Mucosa of descending colon (tissue), 3 donors: ENCODE data around the gene SLC9A9. TPM values are rescaled to one million over a fixed set of nuclear protein-coding genes. Genes with fewer than 3 reads are reported as not detected.

Experiments used
- ATAC-seq: fragments of 200-7000 bp; cut with Tn5 transposase; one replicate; pipeline ENCODE4 v1.9.1; 2020; ENCODE audit warnings: mild to moderate bottlenecking, moderate library complexity
- DNase-seq, 3 donors: peaks; one replicate each; pipeline ENCODE4 v3.0.0-alpha.2; 2020
- H3K36me3 ChIP-seq: fragments of 200-600 bp; one replicate; pipeline ENCODE4 v1.8.0; 2021; ENCODE audit warnings: low read depth, mild to moderate bottlenecking
- H3K4me1 ChIP-seq: fragments of 200-600 bp; one replicate; pipeline ENCODE4 v1.8.0; 2021; ENCODE audit warnings: low read depth, mild to moderate bottlenecking
- H3K4me3 ChIP-seq: fragments of 200-600 bp; one replicate; pipeline ENCODE4 v1.8.0; 2021; ENCODE audit warnings: mild to moderate bottlenecking
- H3K9me3 ChIP-seq: fragments of 200-600 bp; one replicate; pipeline ENCODE4 v1.8.0; 2021; ENCODE audit warnings: mild to moderate bottlenecking
- CTCF ChIP-seq: fragments of 200-600 bp; IDR thresholded peaks from one replicate; pipeline ENCODE4 v1.8.0; 2022; ENCODE audit warnings: antibody characterized with exemption, mild to moderate bottlenecking
- intact Hi-C, 2 donors: fragments of 100-400 bp; cut with DNase I in 1 of 2; cut with micrococcal nuclease in 1 of 2; formaldehyde crosslinking; loops; one replicate each; pipeline versions ENCODE4 v1.11.0 to v1.11.1; 2022; cut with DNase I, micrococcal nuclease
- total RNA-seq, 3 donors: library from RNA; stranded (reverse); fragmentation: NEBNext Ultra II Directional in 2 of 3; extraction: Animal tissue kit (Norgen Biotek cat#: 25700) in 2 of 3; gene quantifications; one replicate each; pipeline versions ENCODE4 v1.2.1 to v1.2.4, GENCODE V29; 2021 to 2023
- donor health status: DM: no; HTN: no; CAD: no; lungs with moderate emphysema.
- donor health status: DM: no; HTN: no; CAD: no.
- donor health status: DM: no; HTN: yes; CAD: no.

SLC9A9 gene
- total RNA-seq, 3 donors from 2014 or later, result 3.2 to 18.2 (median 6.8) TPM

DNA sequence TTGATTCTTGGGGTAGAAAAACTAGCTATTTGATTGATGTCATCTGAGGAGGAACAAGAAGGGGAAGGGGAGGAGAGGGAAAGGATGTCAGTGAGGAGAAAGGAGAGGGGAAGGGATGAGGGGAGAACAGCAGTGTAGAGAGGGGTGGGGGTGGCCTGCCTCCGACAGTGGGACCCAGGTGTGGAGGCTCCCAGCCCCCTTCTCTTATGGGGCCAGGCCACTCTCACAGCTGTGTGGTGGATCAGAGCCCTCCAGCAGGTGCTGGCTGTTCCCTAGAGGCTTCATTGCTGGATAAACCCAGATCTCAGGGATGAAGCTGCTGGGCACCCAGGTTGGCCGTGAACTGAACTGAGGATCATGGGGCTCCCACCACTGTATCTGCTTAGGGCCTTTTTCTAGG lies 464.2 kb downstream of the SLC9A9 start:
- Histone ChIP-seq H3K36me3 (no peaks in the 10 kb centered on the region), H3K4me1 (no peaks in the 10 kb centered on the region), H3K9me3 (no peaks in the 10 kb centered on the region), H3K4me3 (no peak overlapping the region)
- no peak for ATAC-seq
- no peak for TF ChIP-seq CTCF
- intact Hi-C loops, result no loop called here
- no peak for DNase-seq

DNA sequence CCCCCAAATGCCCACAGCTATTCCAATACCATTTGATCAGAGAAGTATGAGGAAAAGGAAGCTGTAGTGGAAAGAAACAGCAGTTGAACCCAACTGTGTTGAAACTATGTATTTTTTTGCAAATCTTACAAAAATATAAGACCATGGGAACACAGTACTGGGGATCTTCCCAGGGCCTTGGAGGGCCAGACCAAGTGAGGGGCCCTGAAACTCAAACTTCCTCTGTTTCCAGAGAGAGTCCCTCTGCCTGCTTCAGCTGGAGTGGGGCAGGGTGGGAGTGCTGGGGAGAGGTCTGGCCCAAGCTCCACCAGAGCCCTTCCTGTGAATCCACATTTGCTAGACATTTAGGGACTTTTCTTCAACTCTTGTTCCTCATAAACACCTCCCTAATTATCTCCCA lies 464.8 kb downstream of the SLC9A9 start:
- H3K4me3 ChIP-seq, result no peak overlapping the region
- DNase-seq, result no peak
- ATAC-seq, result peak; percentile 26
- H3K9me3 ChIP-seq, result no peaks in the 10 kb centered on the region
- intact Hi-C loops, result no loop called here
- no peaks in the 10 kb centered on the region for H3K36me3 ChIP-seq
- H3K4me1 ChIP-seq, result no peaks in the 10 kb centered on the region
- TF ChIP-seq CTCF, result no peak

DNA sequence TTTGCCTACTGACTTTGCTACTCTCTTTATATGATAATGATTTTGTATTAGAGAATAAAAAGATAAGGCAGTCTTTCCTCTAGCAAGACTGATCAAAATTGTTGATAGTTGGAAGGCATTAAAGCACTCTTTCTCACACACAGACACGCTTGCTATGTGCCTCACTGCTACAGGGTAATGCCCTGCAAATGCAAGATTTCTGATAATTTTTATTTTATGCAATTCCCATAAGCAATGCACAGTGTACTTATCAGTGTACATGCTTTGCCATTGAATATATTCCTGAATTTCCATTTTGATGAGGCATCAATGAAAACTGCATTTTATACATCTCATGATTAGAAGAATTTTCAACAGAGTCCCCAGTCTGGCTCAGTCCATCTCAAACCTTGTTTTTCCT lies 465.5 kb downstream of the SLC9A9 start:
- DNase-seq (no peak), ATAC-seq (no peak)
- no peaks in the 10 kb centered on the region for H3K4me1 ChIP-seq
- TF ChIP-seq CTCF, result no peak
- H3K9me3 ChIP-seq, result no peaks in the 10 kb centered on the region
- H3K36me3 ChIP-seq, result no peaks in the 10 kb centered on the region
- intact Hi-C loops, result no loop called here
- H3K4me3 ChIP-seq, result no peak overlapping the region

GRCh38 chr3:143380449-143380848 lies 467.8 kb downstream of the SLC9A9 start:
- no peak for ATAC-seq
- no peak overlapping the region for H3K4me3 ChIP-seq
- TF ChIP-seq CTCF, result no peak
- intact Hi-C loops, result no loop called here
- no peaks in the 10 kb centered on the region for H3K4me1 ChIP-seq
- no peak for DNase-seq
- no peaks in the 10 kb centered on the region for H3K36me3 ChIP-seq
- no peaks in the 10 kb centered on the region for H3K9me3 ChIP-seq

- no peak for TF ChIP-seq CTCF
- DNase-seq (no peak), ATAC-seq (no peak)
- Histone ChIP-seq H3K4me3 (no peak overlapping the region), H3K9me3 (no peaks in the 10 kb centered on the region), H3K4me1 (no peaks in the 10 kb centered on the region), H3K36me3 (no peaks in the 10 kb centered on the region)
- intact Hi-C loops, result no loop called here
Observed at GRCh38 chr3:143375698-143376097, 472.6 kb downstream of the SLC9A9 start.

GRCh38 chr3:143367171-143367570 lies 481.1 kb downstream of the SLC9A9 start:
- no peak overlapping the region for H3K4me3 ChIP-seq
- no peak for ATAC-seq
- intact Hi-C loops, result no loop called here
- H3K9me3 ChIP-seq, result no peaks in the 10 kb centered on the region
- H3K36me3 ChIP-seq, result no peaks in the 10 kb centered on the region
- no peak for TF ChIP-seq CTCF
- no peak for DNase-seq
- H3K4me1 ChIP-seq, result no peaks in the 10 kb centered on the region
